ENCODE measurements around the gene ITPR1.

DNA sequence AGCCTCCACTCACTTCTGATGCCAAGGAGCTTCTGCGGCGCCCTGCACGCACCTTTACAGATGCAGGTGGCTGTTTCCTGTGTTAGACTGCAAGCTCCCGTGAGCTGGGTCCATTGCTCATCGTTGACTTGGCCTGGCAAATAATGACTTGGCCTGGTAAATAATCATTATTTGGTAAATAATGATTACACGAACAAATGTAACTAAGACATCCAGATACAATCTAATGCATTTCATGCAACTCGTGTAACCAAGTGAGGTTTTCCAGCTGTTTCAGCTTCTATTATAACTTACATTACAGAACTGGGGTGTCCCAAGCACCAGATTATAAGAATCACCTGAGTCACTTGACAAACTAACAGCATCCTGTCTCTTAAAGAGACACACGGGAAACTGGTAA, 394.0 kb downstream of the ITPR1 start:
- TF ChIP-seq, protein P1, sequence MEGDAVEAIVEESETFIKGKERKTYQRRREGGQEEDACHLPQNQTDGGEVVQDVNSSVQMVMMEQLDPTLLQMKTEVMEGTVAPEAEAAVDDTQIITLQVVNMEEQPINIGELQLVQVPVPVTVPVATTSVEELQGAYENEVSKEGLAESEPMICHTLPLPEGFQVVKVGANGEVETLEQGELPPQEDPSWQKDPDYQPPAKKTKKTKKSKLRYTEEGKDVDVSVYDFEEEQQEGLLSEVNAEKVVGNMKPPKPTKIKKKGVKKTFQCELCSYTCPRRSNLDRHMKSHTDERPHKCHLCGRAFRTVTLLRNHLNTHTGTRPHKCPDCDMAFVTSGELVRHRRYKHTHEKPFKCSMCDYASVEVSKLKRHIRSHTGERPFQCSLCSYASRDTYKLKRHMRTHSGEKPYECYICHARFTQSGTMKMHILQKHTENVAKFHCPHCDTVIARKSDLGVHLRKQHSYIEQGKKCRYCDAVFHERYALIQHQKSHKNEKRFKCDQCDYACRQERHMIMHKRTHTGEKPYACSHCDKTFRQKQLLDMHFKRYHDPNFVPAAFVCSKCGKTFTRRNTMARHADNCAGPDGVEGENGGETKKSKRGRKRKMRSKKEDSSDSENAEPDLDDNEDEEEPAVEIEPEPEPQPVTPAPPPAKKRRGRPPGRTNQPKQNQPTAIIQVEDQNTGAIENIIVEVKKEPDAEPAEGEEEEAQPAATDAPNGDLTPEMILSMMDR (conservative IDR thresholded peaks at IDR 0.05; ENCODE audit: low read depth, low read length), result no peak
- TF ChIP-seq CEBPB (IDR thresholded peaks at IDR 0.05; ENCODE audit: low read depth, low read length) (no peak), MAZ (IDR thresholded peaks at IDR 0.05; ENCODE audit: borderline replicate concordance, low read depth, low read length) (no peak), POLR2A (IDR thresholded peaks at IDR 0.05; ENCODE audit: low read depth, low read length) (no peak), RFX5 (IDR thresholded peaks at IDR 0.05; ENCODE audit: low read depth, low read length) (no peak), RCOR1 (IDR thresholded peaks at IDR 0.05; ENCODE audit: insufficient replicate concordance, low read length) (no peak), MAFK (IDR thresholded peaks at IDR 0.05; ENCODE audit: low read depth, low read length) (no peak), NFE2L2 (IDR thresholded peaks at IDR 0.05; ENCODE audit: low read depth, low read length) (no peak), CHD1 (IDR thresholded peaks at IDR 0.05; ENCODE audit: low read depth, low read length) (no peak)
- TF ChIP-seq, protein P2, sequence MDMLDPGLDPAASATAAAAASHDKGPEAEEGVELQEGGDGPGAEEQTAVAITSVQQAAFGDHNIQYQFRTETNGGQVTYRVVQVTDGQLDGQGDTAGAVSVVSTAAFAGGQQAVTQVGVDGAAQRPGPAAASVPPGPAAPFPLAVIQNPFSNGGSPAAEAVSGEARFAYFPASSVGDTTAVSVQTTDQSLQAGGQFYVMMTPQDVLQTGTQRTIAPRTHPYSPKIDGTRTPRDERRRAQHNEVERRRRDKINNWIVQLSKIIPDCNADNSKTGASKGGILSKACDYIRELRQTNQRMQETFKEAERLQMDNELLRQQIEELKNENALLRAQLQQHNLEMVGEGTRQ (IDR thresholded peaks at IDR 0.05; ENCODE audit: low read depth, low read length), result no peak
- TF ChIP-seq, protein P3, sequence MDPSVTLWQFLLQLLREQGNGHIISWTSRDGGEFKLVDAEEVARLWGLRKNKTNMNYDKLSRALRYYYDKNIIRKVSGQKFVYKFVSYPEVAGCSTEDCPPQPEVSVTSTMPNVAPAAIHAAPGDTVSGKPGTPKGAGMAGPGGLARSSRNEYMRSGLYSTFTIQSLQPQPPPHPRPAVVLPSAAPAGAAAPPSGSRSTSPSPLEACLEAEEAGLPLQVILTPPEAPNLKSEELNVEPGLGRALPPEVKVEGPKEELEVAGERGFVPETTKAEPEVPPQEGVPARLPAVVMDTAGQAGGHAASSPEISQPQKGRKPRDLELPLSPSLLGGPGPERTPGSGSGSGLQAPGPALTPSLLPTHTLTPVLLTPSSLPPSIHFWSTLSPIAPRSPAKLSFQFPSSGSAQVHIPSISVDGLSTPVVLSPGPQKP (IDR thresholded peaks at IDR 0.05; ENCODE audit: borderline replicate concordance, low read depth, low read length), result no peak
